Skin epidermis (tissue), 12 donors: Measurements from ENCODE around the gene OR2D2.
"Not testable (repeated sequence)": the region's sequence is repeated elsewhere in the genome, so short reads cannot be mapped to it uniquely, and the experiment has no call there.

ENCODE experiments used
- H3K27ac ChIP-seq, 21 experiments: fragments of 200-600 bp; sonication (generic) in 11 of 21; one replicate each; pipeline ENCODE4 v1.5.0; 2020; ENCODE audit warnings: mild to moderate bottlenecking in 3 of 21, inconsistent platforms in 2 of 21, moderate library complexity in 2 of 21
- H3K4me3 ChIP-seq, 7 experiments: fragments of 200-600 bp; sonication (generic) in 2 of 7; one replicate each; pipeline ENCODE4 v1.5.0; 2020; ENCODE audit warnings: inconsistent platforms in 2 of 7, mild to moderate bottlenecking in 2 of 7, moderate library complexity in 1 of 7

Gene OR2D2

GRCh38 chr11:6888830-6889229, 3.5 kb downstream of the OR2D2 start:
- Histone ChIP-seq H3K27ac (no peak overlapping the region), H3K4me3 (no peak overlapping the region)

- not testable (repeated sequence) for H3K4me3 ChIP-seq, H3K27ac ChIP-seq
Measured at GRCh38 chr11:6887711-6888110, 4.6 kb downstream of the OR2D2 start.

DNA sequence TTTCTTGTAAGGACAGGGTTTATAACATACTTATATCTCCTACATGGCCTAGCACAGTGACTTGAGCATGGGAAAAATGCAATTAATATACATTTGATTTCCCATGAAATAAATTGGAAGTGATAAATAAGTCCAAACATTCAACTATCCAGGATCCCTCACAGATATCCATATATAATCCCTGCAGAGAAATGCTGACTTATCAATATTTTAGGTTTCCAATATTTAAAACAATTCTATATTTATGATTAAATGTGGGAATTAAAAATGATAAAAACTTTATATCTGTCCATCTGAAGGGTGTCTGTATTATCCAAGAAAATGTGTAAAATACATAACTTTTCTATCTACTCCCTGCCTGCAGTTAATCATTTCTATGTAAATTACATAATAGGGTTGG, 9.5 kb downstream of the OR2D2 start:
- Histone ChIP-seq H3K4me3 (no peak overlapping the region), H3K27ac (no peak overlapping the region)

GRCh38 chr11:6876914-6877313, 15.4 kb downstream of the OR2D2 start:
- Histone ChIP-seq H3K27ac (no peak overlapping the region), H3K4me3 (no peak overlapping the region)

DNA sequence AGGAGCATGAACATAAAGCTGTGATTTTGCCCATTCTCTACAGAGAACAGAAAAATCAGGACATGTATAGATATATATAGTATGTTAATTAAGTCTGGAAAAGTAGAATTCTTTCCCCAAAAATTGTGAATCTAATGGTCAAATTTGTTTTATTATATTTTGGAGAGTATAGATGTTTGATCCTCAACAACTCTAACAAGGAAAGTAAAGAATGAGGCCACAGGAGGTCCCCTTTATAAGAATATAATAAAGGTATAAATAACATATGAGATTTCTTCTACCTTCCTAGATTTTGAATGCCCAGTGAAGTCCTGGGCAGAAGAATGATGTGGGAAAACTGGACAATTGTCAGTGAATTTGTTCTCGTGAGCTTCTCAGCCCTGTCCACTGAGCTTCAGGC, 16.0 kb downstream of the OR2D2 start, which contains the start of gene OR10A4:
Gene OR10A4, plus strand, starts transcription at position 301 of the 400 bp plus-strand sequence. Its CDS starts 23 bp downstream, at position 324.
- H3K27ac ChIP-seq = no peak within 1 kb of the TSS
- H3K4me3 ChIP-seq = no peak within 1 kb of the TSS

DNA sequence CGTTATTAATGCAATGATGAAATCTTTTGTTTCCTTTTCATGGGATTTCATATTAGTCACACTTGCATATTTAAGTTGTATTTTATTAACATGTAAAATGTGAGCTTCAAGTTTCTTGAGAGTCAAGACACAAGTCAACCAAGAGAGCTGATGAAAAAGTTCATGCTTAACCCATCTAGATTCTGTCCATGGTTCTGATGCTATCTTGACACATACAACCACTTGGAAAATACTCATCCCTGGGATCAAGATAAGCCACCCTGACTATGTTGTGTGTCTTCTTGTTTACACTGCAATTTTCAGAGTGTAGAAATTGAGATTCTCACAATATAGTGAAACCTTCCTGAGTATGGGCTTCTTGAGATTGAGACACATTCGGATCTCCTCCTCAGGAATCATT, 16.5 kb downstream of the OR2D2 start:
- Histone ChIP-seq H3K4me3 (no peak overlapping the region), H3K27ac (no peak overlapping the region)

DNA sequence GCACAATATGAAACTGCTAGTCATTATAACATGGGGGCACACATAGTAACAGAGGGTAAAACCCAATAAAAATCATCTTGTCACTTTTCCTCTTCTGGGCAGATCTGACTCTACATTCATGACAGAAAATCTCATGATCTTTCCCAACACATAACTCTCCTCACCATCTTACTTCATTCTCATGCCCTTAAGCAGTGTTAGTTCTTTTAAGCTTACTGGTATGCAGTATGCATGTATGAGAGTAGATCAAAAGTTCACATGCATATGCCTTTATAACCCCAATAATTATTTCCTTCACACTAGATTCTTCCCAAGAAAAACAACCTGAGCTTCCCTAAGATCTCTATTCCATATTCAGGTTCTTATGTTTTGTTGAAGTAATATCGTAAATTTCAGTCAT, 21.0 kb downstream of the OR2D2 start:
- H3K27ac ChIP-seq = no peak overlapping the region
- H3K4me3 ChIP-seq = no peak overlapping the region

DNA sequence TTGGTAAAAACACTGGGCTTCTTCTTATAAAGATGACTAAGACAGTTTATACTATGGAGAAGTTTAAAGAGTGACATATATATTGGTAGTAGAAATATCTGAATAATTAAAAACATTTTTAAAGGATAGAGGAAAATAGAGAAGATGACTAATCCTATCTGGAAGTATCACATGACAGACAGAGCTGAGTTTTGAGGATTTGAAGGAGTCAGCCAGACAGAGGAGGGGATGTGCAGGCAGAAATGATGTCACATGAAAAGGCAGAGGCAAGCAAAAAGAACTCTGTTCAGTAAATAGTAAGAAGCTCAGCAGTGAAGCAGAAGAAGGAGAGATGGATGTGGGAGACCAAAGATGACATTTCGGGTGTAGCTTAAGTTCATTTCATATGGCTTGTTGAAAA, 27.9 kb downstream of the OR2D2 start:
- Histone ChIP-seq H3K27ac (no peak overlapping the region), H3K4me3 (no peak overlapping the region)

GRCh38 chr11:6862961-6863360, 29.3 kb downstream of the OR2D2 start, which contains the start of gene OR10A2:
TSS of gene OR10A2 (plus strand) at chr11:6863057. CDS start at chr11:6869755, 6,698 bp downstream.
- H3K4me3 ChIP-seq = no peak within 1 kb of the TSS

DNA sequence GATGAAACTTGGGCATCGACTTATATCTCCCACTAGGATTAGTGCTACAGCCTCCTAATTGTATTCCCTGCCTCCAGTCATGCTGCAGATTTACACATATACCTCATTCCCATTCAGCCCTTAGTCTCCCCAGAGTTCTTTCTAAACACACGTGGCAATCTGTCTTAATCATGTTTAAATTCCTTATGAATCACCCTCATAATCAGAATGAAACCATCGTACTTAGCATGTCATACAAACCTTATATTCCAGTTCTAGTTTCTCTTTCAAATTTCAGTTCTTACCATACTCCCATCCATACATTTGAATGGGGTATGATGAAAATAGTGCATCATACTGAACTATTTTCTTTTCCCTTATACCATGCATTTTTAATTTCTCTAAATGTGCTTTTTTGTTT, 35.4 kb downstream of the OR2D2 start:
- H3K27ac ChIP-seq = no peak overlapping the region
- H3K4me3 ChIP-seq = no peak overlapping the region

More at GRCh38 chr11:6862961-6863360, 29.3 kb downstream of the OR2D2 start, which contains the start of gene OR10A2:
- H3K27ac ChIP-seq = no peak within 1 kb of the TSS

GRCh38 chr11:6855971-6856541, 36.2 kb downstream of the OR2D2 start:
- H3K4me3 ChIP-seq = no peak overlapping the region
- H3K27ac ChIP-seq = no peak overlapping the region

DNA sequence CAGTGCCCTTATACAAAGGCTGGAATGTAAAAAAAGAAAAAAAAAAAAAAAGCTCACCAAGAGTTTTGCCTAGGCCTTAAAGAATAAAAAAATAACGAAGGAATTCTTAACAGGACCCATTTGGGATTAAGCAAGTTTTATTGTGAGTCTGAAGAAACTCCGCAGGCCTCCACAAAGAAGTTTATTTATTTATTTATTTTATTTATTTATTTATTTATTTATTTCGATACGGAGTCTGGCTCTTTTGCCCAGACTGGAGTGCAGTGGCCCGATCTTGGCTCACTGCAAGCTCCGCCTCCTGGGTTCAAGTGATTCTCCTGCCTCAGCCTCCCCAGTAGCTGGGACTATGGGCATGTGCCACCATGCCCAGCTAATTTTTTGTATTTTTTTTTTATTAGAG, 37.5 kb downstream of the OR2D2 start:
- not testable (repeated sequence) for H3K4me3 ChIP-seq, H3K27ac ChIP-seq

- Histone ChIP-seq H3K27ac (no peak overlapping the region), H3K4me3 (no peak overlapping the region)
Measured at GRCh38 chr11:6850526-6850925, 41.8 kb downstream of the OR2D2 start.

DNA sequence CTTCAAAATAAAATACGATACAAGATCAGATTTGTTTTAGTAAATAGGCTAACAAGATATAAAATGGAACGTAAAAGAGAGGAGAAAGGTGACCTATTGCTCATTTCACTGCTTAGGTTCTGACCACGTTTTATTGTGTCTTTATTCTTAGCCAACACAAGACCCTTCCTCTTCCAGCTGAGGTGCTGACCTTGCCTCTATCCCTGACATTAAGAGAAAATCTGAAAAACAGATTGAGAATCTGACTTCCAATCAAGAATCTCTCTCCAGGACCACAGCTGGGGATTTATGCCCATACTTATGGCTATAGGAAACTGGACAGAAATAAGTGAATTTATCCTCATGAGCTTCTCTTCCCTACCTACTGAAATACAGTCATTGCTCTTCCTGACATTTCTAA, 46.9 kb downstream of the OR2D2 start, which contains the start of gene OR10A5:
Gene OR10A5, plus strand, starts transcription at position 301 of the 400 bp plus-strand sequence. Its CDS starts 0 bp downstream, at position 301.
- no peak within 1 kb of the TSS for H3K27ac ChIP-seq
- no peak within 1 kb of the TSS for H3K4me3 ChIP-seq

GRCh38 chr11:6844356-6844755, 47.9 kb downstream of the OR2D2 start:
- Histone ChIP-seq H3K27ac (no peak overlapping the region), H3K4me3 (no peak overlapping the region)

DNA sequence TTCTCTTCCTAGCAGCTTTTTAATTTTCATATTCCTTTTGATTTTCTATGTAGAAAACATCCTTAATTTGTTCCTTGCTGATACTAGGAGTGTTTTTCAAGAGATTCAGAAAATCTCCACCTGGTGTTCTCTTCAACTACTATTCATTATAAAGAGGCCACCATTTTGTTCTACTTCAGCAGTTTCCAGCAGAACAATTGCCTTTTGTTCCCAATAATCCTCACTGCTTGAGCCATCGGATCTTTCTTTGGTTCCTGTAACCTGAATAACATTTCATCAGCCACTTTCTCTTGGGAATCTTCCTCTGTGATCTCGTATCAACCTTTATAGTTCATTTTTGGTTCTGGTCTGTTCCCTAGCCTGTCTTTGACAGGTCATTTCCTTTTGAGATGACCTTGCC, 48.6 kb downstream of the OR2D2 start:
- no peak overlapping the region for H3K4me3 ChIP-seq

GRCh38 chr11:6841694-6842093, 50.6 kb downstream of the OR2D2 start:
- no peak overlapping the region for H3K4me3 ChIP-seq
- no peak overlapping the region for H3K27ac ChIP-seq

More for the DNA sequence above, 48.6 kb downstream of the OR2D2 start:
- no peak overlapping the region for H3K27ac ChIP-seq
